ENCODE results near the gene GRIK5. TPM values are rescaled to one million over a fixed set of nuclear protein-coding genes. Genes with fewer than 3 reads are reported as not detected.
A peak's percentile ranks its signal among the peaks of the same experiment; 100 is the strongest.

Gene GRIK5
- total RNA-seq (1 to 10 TPM in 3 of 5 donors, under 1 TPM in 2; 0.26 to 1.5 (median 1.3) TPM), total RNA-seq (0.07 to 1.3 (median 0.51) reads per million in 29 experiments)
- 0.44 TPM for total RNA-seq (2013)

GRCh38 chr19:42069619-42070351 is at the start of gene GRIK5:
Gene GRIK5 (minus strand): TSS chr19:42070206. CDS start chr19:42065770, 4,436 bp downstream.
- Histone ChIP-seq H3K4me1 (ENCODE audit: control insufficient read depth in 1 of 2, extremely low read depth in 1 of 2, insufficient read depth in 2 of 2, low read length in 2 of 2) (peaks cover 0 to 18% of the 10 kb centered on the region in 2 experiments), H3K27ac (ENCODE audit: low read length) (no peak within 1 kb of the TSS), H3K27me3 (replicated peaks in 1 of 2; ENCODE audit: control insufficient read depth in 2 of 2, extremely low read depth in 1 of 2, insufficient read depth in 2 of 2, low read length in 1 of 2) (peaks cover 0 to 57% of the 10 kb centered on the region in 2 experiments), H3K4me3 (ENCODE audit: control insufficient read depth in 1 of 2, extremely low read depth in 1 of 2, low read length in 1 of 2) (peak within 1 kb of the TSS in 1 of 2 donors; percentile 47), H3K36me3 (ENCODE audit: control insufficient read depth in 2 of 2, extremely low read depth in 1 of 2, insufficient read depth in 1 of 2, low read length in 1 of 2) (no peaks in the 10 kb centered on the region), H3K9me3 (no peaks in the 10 kb centered on the region)
- ChIA-PET CTCF (no interaction called here), POLR2A (interaction anchor here in 1 of 2 donors (0.6 kb wide), 1 partner anchor 348 kb away, joined by 6 read pairs; no protein-coding TSS in a partner anchor)
- DNase-seq (no peak), ATAC-seq (replicated peaks in 1 of 4) (peak in 3 of 4 experiments; percentile 13 to 26 (median 24))
- H3K9me3 Mint-ChIP-seq: no peaks in the 10 kb centered on the region
- peaks cover 0 to 2% of the 10 kb centered on the region in 2 donors for H3K27me3 Mint-ChIP-seq
- H3K4me1 Mint-ChIP-seq: peaks cover 0 to 4% (median 4%) of the 10 kb centered on the region in 3 donors
- H3K4me3 Mint-ChIP-seq: peak within 1 kb of the TSS in 1 of 3 donors; percentile 16
- H3K27ac Mint-ChIP-seq: no peak within 1 kb of the TSS
- no peaks in the 10 kb centered on the region for H3K36me3 Mint-ChIP-seq
- WGBS (ENCODE audit: insufficient coverage): 23% methylated on average over 9 of the region's 29 CpGs

- Mint-ChIP-seq H3K9me3 (no peaks in the 10 kb centered on the region), H3K4me3 (no peak overlapping the region), H3K27ac (peak overlapping the region in 1 of 2 donors; percentile 39), H3K36me3 (peaks cover 30% of the 10 kb centered on the region), H3K27me3 (no peaks in the 10 kb centered on the region), H3K4me1 (peaks cover 28 to 46% (median 29%) of the 10 kb centered on the region in 3 donors)
- ATAC-seq (replicated peaks in 1 of 4) (no peak), DNase-seq (no peak)
- ChIA-PET POLR2A (no interaction called here), CTCF (no interaction called here)
- H3K9me3 ChIP-seq: no peaks in the 10 kb centered on the region
- peaks cover 7 to 54% of the 10 kb centered on the region in 2 donors for H3K36me3 ChIP-seq (ENCODE audit: control insufficient read depth in 2 of 2, extremely low read depth in 1 of 2, insufficient read depth in 1 of 2, low read length in 1 of 2)
- peaks cover 8 to 14% of the 10 kb centered on the region in 2 experiments for H3K4me1 ChIP-seq (ENCODE audit: control insufficient read depth in 1 of 2, extremely low read depth in 1 of 2, insufficient read depth in 2 of 2, low read length in 2 of 2)
- WGBS (ENCODE audit: insufficient coverage): 89% methylated on average over 4 of the region's 6 CpGs
- H3K27ac ChIP-seq (ENCODE audit: low read length): no peak overlapping the region
- no peak overlapping the region for H3K4me3 ChIP-seq (ENCODE audit: control insufficient read depth in 1 of 2, extremely low read depth in 1 of 2, low read length in 1 of 2)
- H3K27me3 ChIP-seq (replicated peaks in 1 of 2; ENCODE audit: control insufficient read depth in 2 of 2, extremely low read depth in 1 of 2, insufficient read depth in 2 of 2, low read length in 1 of 2): no peaks in the 10 kb centered on the region
These were observed 47.1 kb upstream of the GRIK5 start for GRCh38 chr19:42117076-42117475.

GRCh38 chr19:42116308-42117075 is 46.5 kb upstream of the GRIK5 start:
- ChIA-PET CTCF (no interaction called here), POLR2A (no interaction called here)
- Mint-ChIP-seq H3K36me3 (peaks cover 31% of the 10 kb centered on the region), H3K4me3 (no peak overlapping the region), H3K9me3 (no peaks in the 10 kb centered on the region), H3K4me1 (peaks cover 22 to 43% (median 27%) of the 10 kb centered on the region in 3 donors), H3K27ac (peak overlapping the region in 1 of 2 donors; percentile 39), H3K27me3 (no peaks in the 10 kb centered on the region)
- no peak for DNase-seq
- Histone ChIP-seq H3K36me3 (ENCODE audit: control insufficient read depth in 2 of 2, extremely low read depth in 1 of 2, insufficient read depth in 1 of 2, low read length in 1 of 2) (peaks cover 7 to 54% of the 10 kb centered on the region in 2 donors), H3K27ac (ENCODE audit: low read length) (no peak overlapping the region), H3K27me3 (replicated peaks in 1 of 2; ENCODE audit: control insufficient read depth in 2 of 2, extremely low read depth in 1 of 2, insufficient read depth in 2 of 2, low read length in 1 of 2) (no peaks in the 10 kb centered on the region), H3K4me3 (ENCODE audit: control insufficient read depth in 1 of 2, extremely low read depth in 1 of 2, low read length in 1 of 2) (no peak overlapping the region), H3K9me3 (no peaks in the 10 kb centered on the region), H3K4me1 (ENCODE audit: control insufficient read depth in 1 of 2, extremely low read depth in 1 of 2, insufficient read depth in 2 of 2, low read length in 2 of 2) (peaks cover 3 to 8% of the 10 kb centered on the region in 2 experiments)
- WGBS (ENCODE audit: insufficient coverage): 94% methylated on average over 18 of the region's 20 CpGs
- ATAC-seq (replicated peaks in 1 of 4): no peak

- ATAC-seq (replicated peaks in 1 of 4): no peak
- Mint-ChIP-seq H3K27me3 (no peaks in the 10 kb centered on the region), H3K36me3 (peaks cover 34% of the 10 kb centered on the region), H3K4me1 (peaks cover 15 to 37% (median 19%) of the 10 kb centered on the region in 3 donors), H3K27ac (peak overlapping the region in 1 of 2 donors; percentile 24), H3K9me3 (no peaks in the 10 kb centered on the region), H3K4me3 (no peak overlapping the region)
- Histone ChIP-seq H3K27me3 (replicated peaks in 1 of 2; ENCODE audit: control insufficient read depth in 2 of 2, extremely low read depth in 1 of 2, insufficient read depth in 2 of 2, low read length in 1 of 2) (no peaks in the 10 kb centered on the region), H3K9me3 (no peaks in the 10 kb centered on the region), H3K4me1 (ENCODE audit: control insufficient read depth in 1 of 2, extremely low read depth in 1 of 2, insufficient read depth in 2 of 2, low read length in 2 of 2) (no peaks in the 10 kb centered on the region), H3K4me3 (ENCODE audit: control insufficient read depth in 1 of 2, extremely low read depth in 1 of 2, low read length in 1 of 2) (no peak overlapping the region), H3K36me3 (ENCODE audit: control insufficient read depth in 2 of 2, extremely low read depth in 1 of 2, insufficient read depth in 1 of 2, low read length in 1 of 2) (peaks cover 7 to 54% of the 10 kb centered on the region in 2 donors), H3K27ac (ENCODE audit: low read length) (no peak overlapping the region)
- DNase-seq: no peak
- ChIA-PET CTCF (no interaction called here), POLR2A (no interaction called here)
- 94% methylated on average over 2 of the region's 4 CpGs for WGBS (ENCODE audit: insufficient coverage)
These were observed 45.7 kb upstream of the GRIK5 start for GRCh38 chr19:42115705-42116104.

- ChIA-PET POLR2A (no interaction called here), CTCF (no interaction called here)
- H3K27ac Mint-ChIP-seq: peak overlapping the region in 1 of 2 donors; percentile 64
- ATAC-seq (replicated peaks in 1 of 4) (no peak), DNase-seq (no peak)
- WGBS (ENCODE audit: insufficient coverage): 84% methylated on average over 4 of the region's 4 CpGs
- no peaks in the 10 kb centered on the region for H3K27me3 Mint-ChIP-seq
- no peaks in the 10 kb centered on the region for H3K9me3 Mint-ChIP-seq
- Histone ChIP-seq H3K36me3 (ENCODE audit: control insufficient read depth in 2 of 2, extremely low read depth in 1 of 2, insufficient read depth in 1 of 2, low read length in 1 of 2) (peaks cover 7 to 57% of the 10 kb centered on the region in 2 donors), H3K4me1 (ENCODE audit: control insufficient read depth in 1 of 2, extremely low read depth in 1 of 2, insufficient read depth in 2 of 2, low read length in 2 of 2) (no peaks in the 10 kb centered on the region), H3K27me3 (replicated peaks in 1 of 2; ENCODE audit: control insufficient read depth in 2 of 2, extremely low read depth in 1 of 2, insufficient read depth in 2 of 2, low read length in 1 of 2) (no peaks in the 10 kb centered on the region), H3K27ac (ENCODE audit: low read length) (no peak overlapping the region), H3K4me3 (ENCODE audit: control insufficient read depth in 1 of 2, extremely low read depth in 1 of 2, low read length in 1 of 2) (no peak overlapping the region), H3K9me3 (no peaks in the 10 kb centered on the region)
- H3K4me3 Mint-ChIP-seq: no peak overlapping the region
- peaks cover 34% of the 10 kb centered on the region for H3K36me3 Mint-ChIP-seq
- H3K4me1 Mint-ChIP-seq: peaks cover 10 to 34% (median 14%) of the 10 kb centered on the region in 3 donors
These were observed 45.2 kb upstream of the GRIK5 start for GRCh38 chr19:42115219-42115618.

GRCh38 chr19:42114412-42114811 is 44.4 kb upstream of the GRIK5 start:
- no peaks in the 10 kb centered on the region for H3K9me3 Mint-ChIP-seq
- peaks cover 34% of the 10 kb centered on the region for H3K36me3 Mint-ChIP-seq
- WGBS (ENCODE audit: insufficient coverage): 79% methylated on average over 4 of the region's 7 CpGs
- no peak for ATAC-seq (replicated peaks in 1 of 4)
- Histone ChIP-seq H3K36me3 (ENCODE audit: control insufficient read depth in 2 of 2, extremely low read depth in 1 of 2, insufficient read depth in 1 of 2, low read length in 1 of 2) (peaks cover 7 to 57% of the 10 kb centered on the region in 2 donors), H3K27ac (ENCODE audit: low read length) (no peak overlapping the region), H3K9me3 (no peaks in the 10 kb centered on the region), H3K4me1 (ENCODE audit: control insufficient read depth in 1 of 2, extremely low read depth in 1 of 2, insufficient read depth in 2 of 2, low read length in 2 of 2) (no peaks in the 10 kb centered on the region), H3K27me3 (replicated peaks in 1 of 2; ENCODE audit: control insufficient read depth in 2 of 2, extremely low read depth in 1 of 2, insufficient read depth in 2 of 2, low read length in 1 of 2) (no peaks in the 10 kb centered on the region), H3K4me3 (ENCODE audit: control insufficient read depth in 1 of 2, extremely low read depth in 1 of 2, low read length in 1 of 2) (no peak overlapping the region)
- ChIA-PET POLR2A (no interaction called here), CTCF (no interaction called here)
- H3K27me3 Mint-ChIP-seq: no peaks in the 10 kb centered on the region
- peaks cover 9 to 34% (median 14%) of the 10 kb centered on the region in 3 donors for H3K4me1 Mint-ChIP-seq
- no peak for DNase-seq
- no peak overlapping the region for H3K4me3 Mint-ChIP-seq
- H3K27ac Mint-ChIP-seq: peak overlapping the region; percentile 58 to 83

Measured in T-cell (primary cell).